Inferior parietal cortex (tissue), 1 donor: Measurements from ENCODE around the gene SERINC5.
"Not testable (repeated sequence)": the region's sequence is repeated elsewhere in the genome, so short reads cannot be mapped to it uniquely, and the experiment has no call there.

Experiments used
- DNase-seq: peaks from one replicate; pipeline ENCODE4 v3.0.0-alpha.2; 2016; ENCODE audit errors: extremely low spot score

Gene SERINC5

DNA sequence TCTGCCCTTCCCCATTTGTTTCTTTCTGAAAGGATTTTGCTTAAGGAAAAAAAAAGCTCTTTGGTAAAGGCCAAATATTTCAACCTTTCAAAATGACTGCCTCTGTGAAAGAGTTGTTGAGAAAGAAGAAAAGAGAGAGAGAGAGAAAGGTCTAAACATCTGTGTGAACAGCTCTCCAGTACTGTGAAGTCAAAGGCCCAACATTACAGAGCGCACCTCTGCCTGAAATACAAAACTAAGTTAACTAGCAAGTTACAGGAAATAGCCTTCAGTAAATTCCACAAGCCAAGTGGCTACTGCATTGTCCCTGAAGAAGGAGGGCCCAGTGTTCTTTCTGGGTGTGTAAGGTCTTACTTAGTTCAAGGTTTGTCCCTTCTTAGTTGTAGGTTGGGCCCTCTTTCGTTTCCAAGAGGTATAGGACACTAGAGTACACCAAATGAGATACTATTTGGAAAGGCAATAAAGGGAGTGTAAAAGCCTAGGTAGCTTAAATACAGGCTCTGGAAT is 116.3 kb downstream of the SERINC5 start:
- no peak for DNase-seq

DNA sequence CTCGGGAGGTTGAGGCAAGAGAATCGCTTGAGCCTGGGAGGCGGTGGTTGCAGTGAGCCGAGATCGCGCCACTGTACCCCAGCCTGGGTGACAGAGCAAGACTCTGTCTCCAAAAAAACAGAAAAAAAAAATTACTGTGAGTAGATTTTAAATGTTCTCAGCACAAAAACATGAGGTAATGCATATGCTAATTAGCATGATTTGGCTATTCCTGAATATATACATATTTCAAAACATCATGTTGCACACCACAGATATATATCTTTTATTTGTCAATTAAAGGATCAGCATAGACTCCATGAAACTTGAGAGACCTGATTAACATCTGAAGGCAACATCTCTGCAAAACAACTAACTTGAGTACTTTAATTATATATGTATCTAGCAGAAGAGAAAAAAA is 117.4 kb downstream of the SERINC5 start:
- DNase-seq = no peak

DNA sequence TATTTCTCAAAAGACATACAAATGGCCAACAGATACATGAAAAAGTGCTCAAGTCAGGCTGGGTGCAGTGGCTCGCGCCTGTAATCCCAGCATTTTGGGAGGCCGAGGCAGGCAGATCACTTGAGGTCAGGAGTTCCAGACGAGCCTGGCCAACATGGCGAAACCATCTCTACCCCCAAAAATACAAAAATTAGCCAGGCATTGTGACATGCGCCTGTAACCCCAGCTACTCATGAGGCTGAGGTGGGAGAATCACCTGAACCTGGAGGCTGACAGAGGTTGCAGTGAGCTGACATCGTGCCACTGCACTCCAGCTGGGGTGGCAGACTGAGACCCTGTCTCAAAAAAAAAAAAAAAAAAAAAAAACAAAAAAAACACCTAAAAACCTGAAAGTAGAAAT is 119.0 kb downstream of the SERINC5 start:
- not testable (repeated sequence) for DNase-seq

DNA sequence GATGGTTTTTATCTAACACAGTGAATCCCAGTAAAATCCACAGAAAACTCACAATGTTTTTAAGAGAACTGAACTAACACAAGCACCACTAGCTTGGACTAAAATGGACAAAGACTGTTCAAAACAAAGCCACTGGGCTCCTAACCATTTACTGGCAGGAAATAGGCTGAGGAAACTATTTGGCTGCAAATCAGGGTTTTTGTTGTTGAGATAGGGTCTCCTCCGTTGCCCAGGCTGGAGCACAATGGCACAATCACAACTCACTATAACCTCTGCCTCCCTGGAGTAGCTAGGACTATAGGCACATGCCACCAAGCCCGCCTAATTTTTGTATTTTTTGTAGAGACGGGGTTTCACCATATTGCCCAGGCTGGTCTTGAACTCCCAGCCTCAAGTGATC is 121.0 kb downstream of the SERINC5 start:
- no peak for DNase-seq

DNA sequence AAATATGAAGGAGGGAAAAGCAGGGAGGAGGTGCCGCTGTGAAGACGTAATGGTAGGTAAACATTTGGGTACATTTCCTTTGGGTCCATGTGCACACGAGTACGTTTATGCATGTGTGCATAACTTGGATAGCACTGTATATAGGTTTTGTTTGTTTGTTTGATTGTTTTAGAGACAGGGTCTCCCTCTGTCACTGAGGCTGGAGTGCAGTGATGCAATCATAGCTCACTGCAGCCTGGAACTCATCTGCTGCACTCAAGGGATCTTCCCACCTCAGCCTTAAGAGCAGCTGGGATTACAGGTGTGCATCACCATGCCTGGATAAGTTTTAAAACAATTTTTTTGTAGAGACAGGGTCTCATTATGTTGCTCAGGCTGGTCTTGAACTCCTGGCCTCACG is 126.7 kb downstream of the SERINC5 start:
- no peak for DNase-seq

DNA sequence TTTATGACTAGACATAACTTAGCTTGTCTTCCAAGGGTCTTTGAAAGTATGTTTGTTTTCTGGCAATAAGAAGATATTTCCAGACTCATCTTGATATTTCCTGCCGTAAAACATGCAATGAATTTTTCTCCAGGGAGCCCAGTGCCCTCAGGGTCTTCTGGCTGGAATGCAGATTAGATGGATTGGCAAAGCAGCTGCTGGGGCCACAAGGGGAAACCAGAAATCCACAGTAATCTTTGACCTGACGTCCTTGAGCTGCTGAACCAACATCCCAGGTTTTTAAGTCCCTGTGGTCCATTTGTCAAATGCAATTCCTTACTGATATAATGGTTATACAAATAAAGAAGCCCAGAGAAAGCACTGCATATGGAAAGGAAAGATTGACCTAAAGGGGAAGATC is 127.7 kb downstream of the SERINC5 start:
- DNase-seq = no peak

DNA sequence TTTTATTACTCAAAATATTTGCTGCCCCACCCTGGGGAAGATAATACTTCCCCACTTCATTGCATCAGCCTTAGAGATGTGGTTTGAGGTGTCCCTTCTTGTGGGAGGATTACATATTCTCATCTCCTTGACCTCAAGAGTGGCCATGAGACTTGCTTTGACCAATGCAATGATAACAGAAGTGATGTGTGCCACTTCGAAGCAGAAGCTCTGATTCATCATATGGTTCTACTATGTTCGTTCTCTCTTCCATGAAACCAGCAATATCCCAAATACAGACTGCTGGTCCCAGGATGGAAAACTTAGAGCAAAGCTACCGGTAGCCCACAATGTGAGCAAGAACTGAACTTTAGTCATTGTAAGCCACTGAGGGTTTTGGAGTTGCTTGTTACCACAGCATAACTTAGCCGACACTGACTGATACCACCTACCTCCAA is 128.7 kb downstream of the SERINC5 start:
- DNase-seq = no peak

DNA sequence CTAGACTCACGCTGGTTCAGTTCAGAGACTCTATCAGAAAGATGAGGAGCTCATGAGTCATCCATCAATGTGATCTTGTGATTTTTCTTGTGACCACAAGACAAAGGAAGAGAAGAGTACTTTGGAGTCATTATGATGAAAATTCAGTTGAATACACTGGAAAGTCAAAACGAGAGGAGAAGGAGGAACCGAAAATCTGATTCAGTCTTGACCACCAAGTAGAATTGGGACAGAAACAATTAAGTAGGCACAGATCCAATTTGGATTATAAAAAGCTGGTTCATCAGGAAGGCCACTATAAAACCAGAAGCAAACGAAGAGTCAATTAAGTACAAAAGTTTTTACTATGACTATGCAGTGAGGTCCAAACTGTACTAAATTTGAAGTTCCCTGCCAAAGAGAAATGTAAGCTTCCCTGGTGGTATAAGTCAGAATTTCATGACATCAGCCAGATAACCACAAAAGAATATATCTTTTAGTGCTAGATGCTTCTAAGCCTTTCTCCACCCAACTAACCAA is 129.8 kb downstream of the SERINC5 start:
- no peak for DNase-seq

DNA sequence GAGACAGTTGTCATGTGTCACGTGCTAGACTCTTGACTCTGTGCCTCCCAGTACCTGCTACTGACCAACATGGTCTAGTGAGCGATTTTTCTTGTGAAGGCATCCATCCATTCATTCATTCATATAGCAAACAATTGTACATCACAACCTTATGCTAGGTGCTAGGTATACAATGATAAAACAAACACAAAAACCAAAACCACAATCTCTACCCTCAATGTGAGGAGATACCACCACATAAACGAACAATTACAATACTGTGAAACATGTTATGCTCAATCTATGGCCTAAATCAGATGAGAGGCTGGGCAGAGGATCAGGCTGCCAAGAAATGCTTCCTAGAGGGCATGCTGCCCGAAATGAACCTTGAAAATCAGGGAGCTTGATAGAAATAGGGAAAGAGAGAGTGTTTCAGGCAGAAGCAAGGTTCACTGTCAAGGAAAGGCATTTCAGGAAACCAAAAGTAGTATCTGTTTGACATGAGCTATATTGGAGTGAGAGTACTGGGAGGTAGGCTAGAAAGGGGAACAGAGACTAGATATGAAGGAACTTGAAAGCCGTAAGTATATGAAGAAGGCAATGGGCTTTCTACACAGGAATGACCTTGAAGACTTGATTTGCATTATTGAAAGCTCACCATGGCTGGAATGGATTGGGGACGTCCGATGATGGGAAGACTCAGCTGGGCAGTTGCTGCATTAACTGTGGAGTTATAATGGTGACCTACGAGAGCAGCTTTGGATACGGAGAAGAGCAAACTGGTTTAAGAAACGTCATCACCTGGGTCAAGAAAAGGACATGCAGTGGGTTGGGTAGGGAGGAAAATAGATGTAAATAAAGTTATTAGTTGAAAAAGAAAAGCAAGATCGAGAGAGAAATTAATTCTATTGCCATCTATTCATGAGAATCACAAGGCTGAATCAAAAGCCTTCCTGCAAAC is 130.6 kb downstream of the SERINC5 start:
- DNase-seq = no peak

DNA sequence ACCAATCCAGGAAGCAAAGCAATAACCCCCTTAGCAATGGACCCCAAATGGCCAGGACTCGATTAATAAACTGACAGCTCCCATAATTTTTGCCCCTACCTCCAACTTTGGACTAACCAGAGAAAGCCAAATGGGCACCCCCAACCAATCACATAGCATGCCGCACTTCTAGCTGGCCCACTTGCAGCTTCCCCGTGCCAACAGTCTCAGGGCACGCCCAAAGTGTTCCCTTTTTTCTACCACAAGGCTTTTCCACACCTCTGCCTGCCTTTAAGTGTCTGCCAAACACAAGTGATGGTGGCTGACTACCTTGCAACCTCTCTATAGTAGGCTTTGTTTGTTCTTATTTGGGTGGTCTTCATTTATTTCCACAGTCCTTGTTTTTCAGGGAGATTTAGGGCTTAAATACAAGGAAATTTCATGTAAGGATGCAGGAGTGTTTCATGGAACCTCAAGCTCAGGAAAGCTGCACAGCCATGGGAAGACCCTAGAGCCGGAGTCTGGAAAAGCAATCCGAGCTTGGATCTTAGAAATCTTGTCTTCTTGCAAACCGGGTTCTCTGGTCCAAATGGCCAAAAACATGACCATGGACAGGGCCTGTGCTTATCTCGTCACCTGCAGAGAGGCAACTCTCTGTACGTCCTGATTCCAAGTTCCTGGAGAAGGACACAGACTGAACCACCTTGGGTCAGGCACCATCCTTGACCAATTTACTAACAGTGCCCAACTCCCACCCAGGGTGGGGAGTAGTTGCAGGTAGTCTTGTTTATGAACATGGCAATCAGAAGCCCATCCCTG is 131.5 kb downstream of the SERINC5 start:
- DNase-seq = no peak

DNA sequence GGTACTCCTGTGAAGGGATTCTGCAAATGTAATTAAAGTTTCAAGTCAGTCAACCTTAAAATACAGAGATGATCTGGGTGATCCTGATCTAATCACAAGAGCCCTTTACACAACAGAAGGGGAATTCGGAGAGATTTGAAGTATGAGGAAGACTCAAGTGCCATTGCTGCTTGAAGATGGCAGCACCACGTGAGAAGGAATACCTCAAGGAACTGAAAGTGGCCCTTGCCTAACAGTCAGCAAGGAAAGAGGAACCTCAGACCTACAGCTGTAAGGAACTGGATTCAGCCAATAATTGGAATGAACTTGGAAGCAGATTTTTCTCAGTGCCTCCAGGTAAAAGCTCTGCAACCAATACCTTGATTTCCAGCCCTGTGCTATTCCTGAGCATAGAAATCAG is 133.3 kb downstream of the SERINC5 start:
- no peak for DNase-seq

DNA sequence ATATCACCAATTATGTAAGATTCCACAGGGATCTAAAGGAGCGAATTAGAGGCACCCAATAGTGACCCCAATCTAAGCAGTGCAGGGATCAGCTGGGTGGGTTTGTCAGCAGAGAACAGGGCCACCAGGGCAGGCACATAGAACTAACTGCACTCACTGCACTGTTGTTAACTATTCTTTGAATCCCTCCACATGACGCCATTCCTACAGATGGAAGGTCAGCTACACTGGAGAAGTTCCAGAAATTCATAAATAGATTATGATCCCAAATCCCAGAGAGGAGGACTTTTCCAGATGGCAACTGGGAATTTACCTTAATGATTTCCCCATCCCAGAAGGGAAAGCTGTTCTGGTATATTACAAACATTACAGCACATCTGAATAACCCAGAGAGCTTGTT is 136.5 kb downstream of the SERINC5 start:
- DNase-seq = no peak

DNA sequence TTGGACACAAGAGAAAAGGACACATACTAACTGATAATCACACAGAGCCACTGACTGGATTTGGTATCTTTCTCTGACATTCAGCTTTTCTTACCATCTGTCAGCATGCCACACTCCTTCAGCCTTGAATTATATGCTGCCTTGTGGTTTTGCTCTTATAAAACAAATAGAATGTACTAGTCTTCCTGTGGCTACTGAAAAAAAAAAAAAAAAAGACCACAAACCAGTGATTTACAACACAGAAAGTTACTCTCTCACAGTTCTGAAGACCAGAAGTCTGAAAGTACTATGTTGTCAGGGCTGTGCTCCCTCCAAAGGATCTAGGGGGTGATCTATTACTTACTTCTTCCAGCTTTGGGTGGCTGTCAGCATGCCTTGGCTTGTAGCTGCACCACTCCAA is 138.4 kb downstream of the SERINC5 start:
- no peak for DNase-seq

DNA sequence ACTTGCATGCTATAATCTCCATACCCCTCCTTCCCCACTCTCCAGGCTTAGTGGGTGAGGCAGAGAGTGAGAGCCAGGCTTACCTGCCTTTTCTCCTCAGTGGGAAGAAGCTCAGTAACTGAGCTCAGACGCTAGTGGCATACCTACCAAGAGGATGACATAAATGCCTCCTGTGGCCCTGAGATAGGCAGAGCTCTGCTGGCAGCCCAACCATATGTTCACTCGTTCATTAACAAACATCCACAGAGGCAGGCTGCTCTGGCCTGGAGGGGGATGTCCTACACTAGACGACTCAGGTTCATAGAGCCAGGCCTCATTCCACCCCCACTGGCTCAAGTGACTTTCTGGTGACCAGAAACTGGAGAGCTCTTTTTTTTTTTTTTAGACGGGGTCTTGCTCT is 139.4 kb downstream of the SERINC5 start:
- DNase-seq = no peak

DNA sequence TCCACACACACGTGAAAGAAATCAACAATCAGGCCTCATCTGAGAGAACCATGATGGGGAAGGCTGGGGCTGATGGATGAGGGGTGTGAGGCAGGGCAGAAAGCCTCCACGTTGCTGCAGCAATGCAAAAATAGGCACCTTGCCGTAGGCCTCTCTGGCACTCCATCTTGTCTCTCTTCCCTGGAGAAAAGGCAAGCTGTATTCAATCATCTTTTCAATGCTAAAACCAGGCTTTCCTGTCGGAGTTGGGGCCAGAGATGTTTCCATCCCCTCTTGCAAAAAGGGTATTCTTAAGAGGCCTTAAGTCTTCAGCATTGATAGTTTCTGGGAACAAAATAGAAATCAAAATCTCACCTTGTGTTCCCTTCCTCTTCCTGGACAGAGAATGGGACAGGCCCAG is 139.8 kb downstream of the SERINC5 start:
- DNase-seq = no peak

DNA sequence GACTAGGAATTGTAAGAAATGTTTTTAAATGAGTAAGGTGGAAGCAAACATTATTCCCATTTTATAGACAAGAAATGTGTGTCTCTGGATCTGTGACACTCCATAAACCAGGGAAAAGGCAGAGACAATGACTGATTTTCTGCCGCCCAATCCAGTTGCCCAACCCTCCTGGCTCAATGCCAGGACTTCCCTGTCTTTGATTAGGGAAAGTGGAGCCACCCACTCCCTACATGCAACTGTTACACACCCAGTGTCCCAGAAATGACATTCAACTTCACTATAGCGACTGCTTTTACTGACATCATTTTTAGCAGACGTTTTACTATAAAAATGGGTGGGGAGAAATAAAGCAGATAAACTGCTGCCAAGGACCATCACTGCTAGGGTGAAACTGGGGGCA is 141.0 kb downstream of the SERINC5 start:
- DNase-seq = no peak

DNA sequence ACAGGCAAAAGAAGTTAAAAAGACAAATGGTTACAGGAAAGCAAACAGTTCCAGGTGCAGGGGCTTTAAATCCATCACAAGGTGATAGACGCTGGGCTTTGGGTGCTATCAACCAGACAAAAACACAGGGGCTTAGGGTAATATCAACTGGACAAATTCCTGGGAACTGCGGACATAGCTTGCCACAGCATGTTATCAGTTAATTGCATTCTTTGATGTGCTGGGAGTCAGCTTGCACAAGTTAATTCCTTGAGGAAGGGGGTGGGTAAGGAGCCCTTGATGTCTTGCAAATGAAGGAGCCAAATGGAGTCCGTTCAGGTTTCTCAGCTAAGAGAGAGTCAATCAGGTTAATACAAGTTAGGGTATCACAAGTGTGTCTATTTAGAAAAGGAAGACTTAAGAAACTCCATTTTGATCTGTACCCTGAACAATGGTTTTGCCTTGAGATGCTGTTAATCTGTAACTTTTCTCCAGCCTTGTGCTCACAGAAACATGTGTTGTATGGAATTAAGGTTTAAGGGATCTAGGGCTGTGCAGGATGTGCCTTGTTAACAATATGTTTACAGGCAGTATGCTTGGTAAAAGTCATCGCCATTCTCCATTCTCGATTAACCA is 144.4 kb downstream of the SERINC5 start:
- DNase-seq = not testable (repeated sequence)

DNA sequence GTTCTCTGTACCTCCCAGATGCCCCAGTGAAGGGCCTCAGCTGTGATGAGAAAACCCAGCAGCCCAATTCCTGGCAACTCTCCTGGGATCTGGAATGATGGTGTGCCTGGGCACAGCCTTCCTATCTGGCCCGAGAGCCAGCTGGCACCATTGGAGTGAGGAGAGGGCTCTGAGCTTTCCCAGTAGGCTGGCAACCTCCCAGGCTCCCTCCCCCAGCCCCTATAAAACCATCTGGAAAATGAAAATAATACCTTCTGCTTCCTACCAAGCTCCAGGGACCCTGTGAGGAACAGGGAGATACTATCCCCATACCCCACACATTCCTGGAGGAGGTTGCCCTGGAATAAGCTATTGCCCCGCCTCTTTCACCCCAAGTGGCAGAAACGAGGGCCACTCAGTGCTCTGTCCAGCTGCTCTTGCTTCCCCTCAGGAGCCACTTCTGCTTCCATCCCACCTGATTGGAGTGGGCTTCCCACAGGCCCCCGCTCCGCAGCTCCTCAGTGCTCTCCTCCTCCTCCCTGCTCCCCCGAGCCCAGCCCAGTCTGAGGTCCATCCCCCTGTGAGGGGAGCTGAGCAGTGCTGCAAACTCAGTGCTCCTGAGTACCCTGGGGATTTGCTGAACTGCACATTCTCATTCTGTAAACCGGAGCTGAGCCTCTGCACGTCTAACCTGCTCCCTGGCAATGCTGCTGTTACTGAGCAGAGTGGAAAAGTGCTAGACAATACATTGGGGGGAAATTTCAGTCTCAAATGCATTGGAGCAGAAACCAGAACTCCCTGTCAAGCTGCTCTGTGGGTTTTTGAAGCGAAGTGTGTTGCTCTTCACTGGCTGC is 146.0 kb downstream of the SERINC5 start:
- DNase-seq = no peak

DNA sequence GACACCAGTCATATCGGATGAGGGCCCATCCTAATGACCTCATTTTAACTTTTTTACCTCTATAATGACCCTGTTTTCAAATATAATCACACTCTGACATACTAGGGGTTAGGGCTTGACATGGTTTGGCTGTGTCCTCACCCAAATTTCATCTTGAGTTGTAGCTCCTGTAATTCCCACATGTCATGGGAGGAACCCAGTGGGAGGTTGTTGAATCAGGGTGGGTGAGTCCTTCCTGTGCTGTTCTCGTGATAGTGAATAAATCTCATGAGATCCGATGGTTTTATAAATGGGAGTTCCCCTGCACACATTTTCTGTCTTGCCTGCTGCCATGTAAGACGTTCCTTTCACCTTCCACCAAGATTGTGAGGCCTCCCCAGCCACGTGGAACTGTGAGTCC is 148.9 kb downstream of the SERINC5 start:
- DNase-seq = no peak

DNA sequence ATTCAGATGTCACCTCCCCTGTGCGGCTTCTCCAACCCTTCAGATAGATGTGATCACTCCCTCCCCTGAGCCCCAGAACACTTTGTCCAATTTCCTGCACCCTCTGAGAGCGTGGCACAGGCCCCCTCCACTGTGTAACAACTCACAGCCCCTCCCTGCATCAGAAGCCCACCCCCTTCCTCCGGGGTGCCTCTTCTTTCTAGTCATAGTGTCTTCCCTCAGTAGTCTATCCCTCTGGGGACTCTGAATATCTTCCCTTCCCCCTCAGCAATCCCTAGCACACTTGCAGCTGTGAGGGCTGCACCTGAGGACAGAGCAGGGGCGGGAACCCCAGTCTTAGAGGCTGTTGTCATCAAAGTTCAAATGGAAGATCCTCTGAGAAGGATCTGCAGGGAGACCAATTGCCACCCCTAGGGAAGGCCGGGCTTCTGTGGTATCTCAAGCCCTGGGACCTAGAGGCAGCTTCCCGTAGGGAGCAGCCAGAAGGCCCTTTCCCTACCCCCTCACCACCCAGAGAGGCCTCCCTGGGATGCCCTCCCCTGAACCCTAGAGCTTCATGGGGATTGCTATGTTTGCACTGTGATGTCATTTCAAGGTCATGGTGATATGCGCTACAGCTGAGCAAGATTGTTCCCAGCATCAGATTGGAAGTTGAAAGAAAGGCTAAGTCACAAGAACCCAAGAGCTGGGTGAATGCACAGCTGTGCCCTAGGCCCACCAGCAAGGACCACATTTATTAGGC is 150.0 kb downstream of the SERINC5 start:
- no peak for DNase-seq
